ENCODE measurements around the gene ZNF318. TPM values are rescaled to one million over a fixed set of nuclear protein-coding genes. Genes with fewer than 3 reads are reported as not detected.
"Not testable (repeated sequence)": the region's sequence is repeated elsewhere in the genome, so short reads cannot be mapped to it uniquely, and the experiment has no call there.

Gene ZNF318, protein sequence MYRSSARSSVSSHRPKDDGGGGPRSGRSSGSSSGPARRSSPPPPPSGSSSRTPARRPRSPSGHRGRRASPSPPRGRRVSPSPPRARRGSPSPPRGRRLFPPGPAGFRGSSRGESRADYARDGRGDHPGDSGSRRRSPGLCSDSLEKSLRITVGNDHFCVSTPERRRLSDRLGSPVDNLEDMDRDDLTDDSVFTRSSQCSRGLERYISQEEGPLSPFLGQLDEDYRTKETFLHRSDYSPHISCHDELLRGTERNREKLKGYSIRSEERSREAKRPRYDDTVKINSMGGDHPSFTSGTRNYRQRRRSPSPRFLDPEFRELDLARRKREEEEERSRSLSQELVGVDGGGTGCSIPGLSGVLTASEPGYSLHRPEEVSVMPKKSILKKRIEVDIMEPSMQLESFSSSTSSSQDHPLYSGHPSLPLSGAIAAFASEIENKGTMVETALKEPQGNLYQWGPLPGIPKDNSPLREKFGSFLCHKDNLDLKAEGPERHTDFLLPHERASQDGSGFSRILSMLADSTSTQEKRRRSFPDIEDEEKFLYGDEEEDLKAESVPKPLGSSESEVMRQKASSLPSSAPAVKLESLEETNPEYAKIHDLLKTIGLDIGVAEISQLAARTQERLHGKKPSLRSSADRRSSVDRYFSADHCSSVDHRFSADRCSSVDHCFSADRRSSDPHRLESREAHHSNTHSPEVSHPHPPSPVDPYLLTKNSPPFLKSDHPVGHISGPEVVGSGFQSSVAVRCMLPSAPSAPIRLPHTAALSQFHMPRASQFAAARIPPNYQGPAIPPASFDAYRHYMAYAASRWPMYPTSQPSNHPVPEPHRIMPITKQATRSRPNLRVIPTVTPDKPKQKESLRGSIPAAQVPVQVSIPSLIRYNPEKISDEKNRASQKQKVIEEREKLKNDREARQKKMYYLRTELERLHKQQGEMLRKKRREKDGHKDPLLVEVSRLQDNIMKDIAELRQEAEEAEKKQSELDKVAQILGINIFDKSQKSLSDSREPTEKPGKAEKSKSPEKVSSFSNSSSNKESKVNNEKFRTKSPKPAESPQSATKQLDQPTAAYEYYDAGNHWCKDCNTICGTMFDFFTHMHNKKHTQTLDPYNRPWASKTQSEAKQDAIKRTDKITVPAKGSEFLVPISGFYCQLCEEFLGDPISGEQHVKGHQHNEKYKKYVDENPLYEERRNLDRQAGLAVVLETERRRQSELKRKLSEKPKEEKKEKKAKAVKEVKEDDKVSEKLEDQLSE (N-terminal part only)
- polyA plus RNA-seq (2013, experiment 1 of 2): 24.1 TPM
- 22.7 TPM for polyA plus RNA-seq (2013, experiment 2 of 2)

- peak within 1 kb of the TSS; percentile 69 for H3K4me3 ChIP-seq (ENCODE audit: extremely low read depth, insufficient read depth, low read length, poor library complexity, severe bottlenecking)
- WGBS, 2 experiments (ENCODE audit: insufficient coverage in 2 of 2): 0% methylated on average over 42 to 45 of the region's 104 CpGs
- peaks cover 13% of the 10 kb centered on the region for H3K36me3 ChIP-seq (ENCODE audit: control insufficient read depth, insufficient read depth, low read length)
- peaks cover 13% of the 10 kb centered on the region for H3K4me1 ChIP-seq (ENCODE audit: control insufficient read depth, insufficient read depth, low read length, poor library complexity, severe bottlenecking)
- H3K9me3 ChIP-seq (ENCODE audit: control insufficient read depth, low read length): no peaks in the 10 kb centered on the region
- H3K27ac ChIP-seq (ENCODE audit: low read depth, low read length, severe bottlenecking): peak within 1 kb of the TSS; percentile 73
These were observed at the start of gene ZNF318 for GRCh38 chr6:43369174-43370002. Gene ZNF318 (minus strand): TSS chr6:43369647. CDS start chr6:43369365, 282 bp downstream.

GRCh38 chr6:43416935-43417334, 47.5 kb upstream of the ZNF318 start:
- Histone ChIP-seq H3K4me1 (ENCODE audit: control insufficient read depth, insufficient read depth, low read length, poor library complexity, severe bottlenecking) (no peaks in the 10 kb centered on the region), H3K27ac (ENCODE audit: low read depth, low read length, severe bottlenecking) (no peak overlapping the region), H3K36me3 (ENCODE audit: control insufficient read depth, insufficient read depth, low read length) (no peaks in the 10 kb centered on the region), H3K4me3 (ENCODE audit: extremely low read depth, insufficient read depth, low read length, poor library complexity, severe bottlenecking) (no peak overlapping the region), H3K9me3 (ENCODE audit: control insufficient read depth, low read length) (no peaks in the 10 kb centered on the region)
- 33 to 100% methylated on average over 1 to 2 of the region's 4 CpGs for WGBS, 2 experiments (ENCODE audit: insufficient coverage in 2 of 2)

DNA sequence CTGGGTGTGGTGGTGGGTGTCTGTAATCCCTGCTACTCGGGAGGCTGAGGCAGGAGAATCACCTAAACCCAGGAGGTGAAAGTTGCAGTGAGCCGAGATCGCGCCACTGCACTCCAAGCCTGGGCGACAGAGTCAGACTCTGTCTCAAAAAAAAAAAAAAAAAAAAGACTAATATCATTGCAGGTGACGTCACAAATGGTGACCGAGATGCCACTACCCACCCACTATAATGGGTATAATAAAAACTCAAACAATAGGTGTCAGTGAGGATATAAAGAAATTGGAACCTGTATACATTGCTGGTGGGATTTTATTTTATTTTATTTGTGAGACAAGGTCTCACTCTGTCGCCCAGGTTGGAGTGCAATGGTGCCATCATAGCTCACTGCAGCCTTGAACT, 45.8 kb upstream of the ZNF318 start:
- 88 to 96% methylated on average over 2 of the region's 8 CpGs for WGBS, 2 experiments (ENCODE audit: insufficient coverage in 2 of 2)
- not testable (repeated sequence) for H3K4me1 ChIP-seq (ENCODE audit: control insufficient read depth, insufficient read depth, low read length, poor library complexity, severe bottlenecking); H3K4me3 ChIP-seq (ENCODE audit: extremely low read depth, insufficient read depth, low read length, poor library complexity, severe bottlenecking); H3K36me3 ChIP-seq (ENCODE audit: control insufficient read depth, insufficient read depth, low read length); H3K9me3 ChIP-seq (ENCODE audit: control insufficient read depth, low read length); H3K27ac ChIP-seq (ENCODE audit: low read depth, low read length, severe bottlenecking)

GRCh38 chr6:43413002-43413401, 43.6 kb upstream of the ZNF318 start:
- H3K36me3 ChIP-seq (ENCODE audit: control insufficient read depth, insufficient read depth, low read length): no peaks in the 10 kb centered on the region
- WGBS, 2 experiments (ENCODE audit: insufficient coverage in 2 of 2): 82 to 93% methylated on average over 1 to 2 of the region's 2 CpGs
- no peak overlapping the region for H3K4me3 ChIP-seq (ENCODE audit: extremely low read depth, insufficient read depth, low read length, poor library complexity, severe bottlenecking)
- no peaks in the 10 kb centered on the region for H3K4me1 ChIP-seq (ENCODE audit: control insufficient read depth, insufficient read depth, low read length, poor library complexity, severe bottlenecking)
- H3K27ac ChIP-seq (ENCODE audit: low read depth, low read length, severe bottlenecking): no peak overlapping the region
- H3K9me3 ChIP-seq (ENCODE audit: control insufficient read depth, low read length): no peaks in the 10 kb centered on the region

GRCh38 chr6:43412541-43412940, 43.1 kb upstream of the ZNF318 start:
- no peak overlapping the region for H3K27ac ChIP-seq (ENCODE audit: low read depth, low read length, severe bottlenecking)
- no peaks in the 10 kb centered on the region for H3K4me1 ChIP-seq (ENCODE audit: control insufficient read depth, insufficient read depth, low read length, poor library complexity, severe bottlenecking)
- 75 to 82% methylated on average over 4 to 5 of the region's 5 CpGs for WGBS, 2 experiments (ENCODE audit: insufficient coverage in 2 of 2)
- no peak overlapping the region for H3K4me3 ChIP-seq (ENCODE audit: extremely low read depth, insufficient read depth, low read length, poor library complexity, severe bottlenecking)
- H3K36me3 ChIP-seq (ENCODE audit: control insufficient read depth, insufficient read depth, low read length): no peaks in the 10 kb centered on the region
- H3K9me3 ChIP-seq (ENCODE audit: control insufficient read depth, low read length): no peaks in the 10 kb centered on the region

GRCh38 chr6:43410776-43411175, 41.3 kb upstream of the ZNF318 start:
- not testable (repeated sequence) for H3K4me3 ChIP-seq (ENCODE audit: extremely low read depth, insufficient read depth, low read length, poor library complexity, severe bottlenecking); H3K36me3 ChIP-seq (ENCODE audit: control insufficient read depth, insufficient read depth, low read length); H3K9me3 ChIP-seq (ENCODE audit: control insufficient read depth, low read length); H3K4me1 ChIP-seq (ENCODE audit: control insufficient read depth, insufficient read depth, low read length, poor library complexity, severe bottlenecking); H3K27ac ChIP-seq (ENCODE audit: low read depth, low read length, severe bottlenecking)
- WGBS, 2 experiments (ENCODE audit: insufficient coverage in 2 of 2): no CpG with 5 or more reads among the region's 1 CpG

DNA sequence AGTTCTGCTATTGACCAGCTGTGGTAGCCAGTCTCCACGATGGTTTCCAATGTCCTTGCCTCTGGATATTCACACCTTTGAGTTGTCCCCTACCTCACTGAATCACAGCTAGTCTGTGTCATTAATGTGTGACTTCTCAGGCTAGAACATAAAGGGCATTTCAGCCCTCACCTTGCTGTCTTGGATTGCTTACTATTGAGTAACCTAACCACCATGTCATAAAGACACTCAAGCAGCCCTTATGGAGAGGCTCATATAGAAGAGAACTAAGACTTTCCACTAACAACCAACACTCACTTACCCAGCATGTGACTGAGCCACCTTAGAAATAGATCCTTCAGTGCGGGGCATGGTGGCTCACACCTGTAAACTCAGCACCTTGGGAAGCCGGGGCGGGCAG, 38.8 kb upstream of the ZNF318 start:
- Histone ChIP-seq H3K4me1 (ENCODE audit: control insufficient read depth, insufficient read depth, low read length, poor library complexity, severe bottlenecking) (no peaks in the 10 kb centered on the region), H3K36me3 (ENCODE audit: control insufficient read depth, insufficient read depth, low read length) (no peaks in the 10 kb centered on the region), H3K4me3 (ENCODE audit: extremely low read depth, insufficient read depth, low read length, poor library complexity, severe bottlenecking) (no peak overlapping the region), H3K27ac (ENCODE audit: low read depth, low read length, severe bottlenecking) (no peak overlapping the region), H3K9me3 (ENCODE audit: control insufficient read depth, low read length) (no peaks in the 10 kb centered on the region)
- WGBS, 2 experiments (ENCODE audit: insufficient coverage in 2 of 2): 88 to 93% methylated on average over 2 to 4 of the region's 4 CpGs

DNA sequence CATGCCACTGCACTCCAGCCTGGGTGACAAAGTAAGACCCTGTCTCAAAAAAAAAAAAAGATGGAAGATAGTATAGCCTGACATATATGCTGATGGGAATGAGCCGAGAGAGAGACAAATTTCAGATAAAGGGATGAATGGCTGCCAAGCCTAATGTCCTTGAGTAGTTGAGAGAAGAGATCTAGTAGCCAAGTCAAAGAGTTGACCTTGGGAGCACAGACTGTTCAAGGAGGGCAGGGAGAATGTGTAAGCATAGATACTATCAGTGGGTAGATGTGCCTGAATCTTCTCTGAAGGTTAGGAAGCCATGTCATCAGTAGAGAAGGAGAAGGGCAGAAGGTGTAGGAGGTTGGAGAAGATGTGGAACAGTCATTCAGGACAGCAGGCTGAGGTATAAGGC, 37.8 kb upstream of the ZNF318 start:
- H3K4me1 ChIP-seq (ENCODE audit: control insufficient read depth, insufficient read depth, low read length, poor library complexity, severe bottlenecking): no peaks in the 10 kb centered on the region
- no peaks in the 10 kb centered on the region for H3K36me3 ChIP-seq (ENCODE audit: control insufficient read depth, insufficient read depth, low read length)
- WGBS, 2 experiments (ENCODE audit: insufficient coverage in 2 of 2): 89 to 100% methylated on average over 1 of the region's 1 CpG
- H3K4me3 ChIP-seq (ENCODE audit: extremely low read depth, insufficient read depth, low read length, poor library complexity, severe bottlenecking): no peak overlapping the region
- H3K9me3 ChIP-seq (ENCODE audit: control insufficient read depth, low read length): no peaks in the 10 kb centered on the region
- no peak overlapping the region for H3K27ac ChIP-seq (ENCODE audit: low read depth, low read length, severe bottlenecking)

GRCh38 chr6:43405354-43405753, 35.9 kb upstream of the ZNF318 start:
- H3K36me3 ChIP-seq (ENCODE audit: control insufficient read depth, insufficient read depth, low read length): no peaks in the 10 kb centered on the region
- H3K9me3 ChIP-seq (ENCODE audit: control insufficient read depth, low read length): no peaks in the 10 kb centered on the region
- H3K4me3 ChIP-seq (ENCODE audit: extremely low read depth, insufficient read depth, low read length, poor library complexity, severe bottlenecking): no peak overlapping the region
- H3K4me1 ChIP-seq (ENCODE audit: control insufficient read depth, insufficient read depth, low read length, poor library complexity, severe bottlenecking): no peaks in the 10 kb centered on the region
- H3K27ac ChIP-seq (ENCODE audit: low read depth, low read length, severe bottlenecking): peak overlapping the region; percentile 10
- 20 to 83% methylated on average over 1 to 2 of the region's 3 CpGs for WGBS, 2 experiments (ENCODE audit: insufficient coverage in 2 of 2)

GRCh38 chr6:43402820-43403219, 33.4 kb upstream of the ZNF318 start:
- no peaks in the 10 kb centered on the region for H3K4me1 ChIP-seq (ENCODE audit: control insufficient read depth, insufficient read depth, low read length, poor library complexity, severe bottlenecking)
- H3K9me3 ChIP-seq (ENCODE audit: control insufficient read depth, low read length): no peaks in the 10 kb centered on the region
- WGBS, 2 experiments (ENCODE audit: insufficient coverage in 2 of 2): 82 to 100% methylated on average over 1 of the region's 1 CpG
- no peak overlapping the region for H3K27ac ChIP-seq (ENCODE audit: low read depth, low read length, severe bottlenecking)
- H3K4me3 ChIP-seq (ENCODE audit: extremely low read depth, insufficient read depth, low read length, poor library complexity, severe bottlenecking): no peak overlapping the region
- H3K36me3 ChIP-seq (ENCODE audit: control insufficient read depth, insufficient read depth, low read length): no peaks in the 10 kb centered on the region

All from mesodermal cell (in vitro differentiated cells).